ENCODE results near the gene GCSH. TPM values are rescaled to one million over a fixed set of nuclear protein-coding genes. Genes with fewer than 3 reads are reported as not detected.

Gene GCSH
- total and polyA plus RNA-seq, 10 of the 15 experiments (the other 5 are each of a cell fraction or from before 2014, with no cell fraction given): 14.7 to 108 (median 39.3) TPM

- no peak for TF ChIP-seq IRF5 (IDR thresholded peaks at IDR 0.05; ENCODE audit: borderline replicate concordance)
- no peak for TF ChIP-seq ZNF592 (IDR thresholded peaks at IDR 0.05)
- TF ChIP-seq ZBTB4 (CRISPR knock-in tag; IDR thresholded peaks at IDR 0.05): no peak
- no peak for TF ChIP-seq ZNF207 (IDR thresholded peaks at IDR 0.05; ENCODE audit: borderline replicate concordance)
- TF ChIP-seq PAX5 (IDR thresholded peaks at IDR 0.05; ENCODE audit: borderline replicate concordance, low read depth, low read length): no peak
Measured at GRCh38 chr16:81060576-81061306, 35.5 kb downstream of the GCSH start (continued).
